Measurements from ENCODE around the gene DNAJB14. TPM values are rescaled to one million over a fixed set of nuclear protein-coding genes. Genes with fewer than 3 reads are reported as not detected.

Gene DNAJB14
- total and polyA plus RNA-seq, 2 of the 4 experiments (the other 2 are of a cell fraction): 12.9 to 15.6 TPM

- ATAC-seq (ENCODE audit: low read depth): no peak
- H4K8ac ChIP-seq (ENCODE audit: low read depth in 2 of 2, low read length in 2 of 2): no peak overlapping the region
- no peaks in the 10 kb centered on the region for H3K79me1 ChIP-seq (ENCODE audit: low read depth in 1 of 2, low read length in 2 of 2)
- no peak overlapping the region for H3K4me2 ChIP-seq (ENCODE audit: low read depth, low read length)
- no peak overlapping the region for H2AK5ac ChIP-seq (ENCODE audit: low read depth, low read length)
- POLR2A ChIA-PET (ENCODE audit: unreplicated experiment): no interaction called here
- H2BK20ac ChIP-seq (ENCODE audit: low read depth, low read length): no peak overlapping the region
- H2BK5ac ChIP-seq (ENCODE audit: low read depth, low read length, poor library complexity, severe bottlenecking): no peak overlapping the region
- H2AK9ac ChIP-seq (replicated peaks; ENCODE audit: low read depth, low read length, poor library complexity): no peak overlapping the region
- H3K9ac ChIP-seq (ENCODE audit: low read depth, low read length): no peak overlapping the region
- no peak overlapping the region for H2AFZ ChIP-seq (replicated peaks; ENCODE audit: low read length, poor library complexity)
- H3K9me3 ChIP-seq (ENCODE audit: control insufficient read depth, insufficient read depth, low read length): no peaks in the 10 kb centered on the region
- H3K23ac ChIP-seq (ENCODE audit: low read depth, low read length): no peak overlapping the region
- intact Hi-C loops (cut with micrococcal nuclease) (no loop called here), in situ Hi-C loops (cut with MboI; ENCODE audit: low sequenced_read_pairs) (no loop called here), dilution Hi-C loops (cut with HindIII; ENCODE audit: low sequenced_read_pairs, unreplicated experiment) (no loop called here)
- H3K14ac ChIP-seq (replicated peaks; ENCODE audit: low read depth, low read length): no peak overlapping the region
- no peak overlapping the region for H2BK120ac ChIP-seq (ENCODE audit: low read depth, low read length)
- CTCF ChIA-PET: interaction anchor here (0.6 kb wide), 2 partner anchors 107 to 325 kb away, joined by 4 to 5 read pairs; no protein-coding TSS in a partner anchor
- no peak overlapping the region for H3K56ac ChIP-seq (ENCODE audit: extremely low read depth, insufficient read depth, low read length)
- no peaks in the 10 kb centered on the region for H4K20me1 ChIP-seq (ENCODE audit: insufficient read depth, low read length)
- no peaks in the 10 kb centered on the region for H3K27me3 ChIP-seq (ENCODE audit: control insufficient read depth, insufficient read depth, low read length)
- H4K91ac ChIP-seq (ENCODE audit: insufficient read depth, low read depth, low read length): no peak overlapping the region
- no peak overlapping the region for H4K5ac ChIP-seq (ENCODE audit: low read depth, low read length)
- no TSS peak for BruUV-seq (replicated peaks)
- no peak overlapping the region for H2BK15ac ChIP-seq (ENCODE audit: low read depth, low read length)
- no peak overlapping the region for H3K27ac ChIP-seq (ENCODE audit: insufficient read depth, low read length)
- no peaks in the 10 kb centered on the region for H3K4me1 ChIP-seq (ENCODE audit: control insufficient read depth, insufficient read depth, low read length)
- H3K18ac ChIP-seq (ENCODE audit: low read depth, low read length): no peak overlapping the region
- 0 out of 2 replicates have a peak, but pooled peaks cover 2% of the 10 kb centered on the region for H3K9me1 ChIP-seq (ENCODE audit: insufficient read depth, low read length)
- no peak overlapping the region for H3K4me3 ChIP-seq (ENCODE audit: insufficient read depth, low read depth, low read length)
- H3K4ac ChIP-seq (ENCODE audit: low read depth, low read length): no peak overlapping the region
- WGBS, 2 experiments (ENCODE audit: extremely low coverage in 2 of 2, insufficient read length in 1 of 2): no CpG with 5 or more reads among the region's 4 CpGs
- no peak for TF ChIP-seq MAFK (IDR thresholded peaks at IDR 0.05; ENCODE audit: low read depth, low read length)
- TF ChIP-seq RCOR1 (IDR thresholded peaks at IDR 0.05; ENCODE audit: insufficient replicate concordance, low read length): no peak
- no peak for DNase-seq
- no peaks in the 10 kb centered on the region for H3K36me3 ChIP-seq (ENCODE audit: control insufficient read depth, insufficient read depth, low read length)
These were observed 40.4 kb upstream of the DNAJB14 start for GRCh38 chr4:99986792-99987191.
